Adrenal gland (tissue), 5 donors: Measurements from ENCODE around the gene PHKA2.
"Not testable (repeated sequence)": the region's sequence is repeated elsewhere in the genome, so short reads cannot be mapped to it uniquely, and the experiment has no call there.

ENCODE experiments used
- CTCF ChIP-seq, 6 experiments: fragments of 450-650 bp in 4 of 6; fragments of 200-600 bp in 2 of 6; sonication (generic) in 1 of 6; IDR thresholded peaks; 1 replicate in 5 of 6; 2 replicates in 1 of 6; pipeline versions ENCODE4 v1.5.1 to v1.8.0; 2016 to 2021; ENCODE audit warnings: antibody characterized with exemption in 6 of 6, mild to moderate bottlenecking in 2 of 6, moderate library complexity in 1 of 6
- POLR2A ChIP-seq, 2 donors: fragments of 450-650 bp; IDR thresholded peaks; one replicate each; pipeline ENCODE4 v1.6.1; 2017; ENCODE audit warnings: antibody characterized with exemption in 2 of 2, mild to moderate bottlenecking in 2 of 2, moderate library complexity in 1 of 2
- donor health status: DM: no; HTN: no; CAD: no.

- not testable (repeated sequence) for TF ChIP-seq CTCF, POLR2A (IDR thresholded peaks at IDR 0.05)
Observed at GRCh38 chrX:19016614-19017013, 32.7 kb upstream of the PHKA2 start.
